H1 (cell line): ENCODE measurements around the gene DIPK1A. TPM values are rescaled to one million over a fixed set of nuclear protein-coding genes. Genes with fewer than 3 reads are reported as not detected.

ENCODE experiments used
- CTCF ChIA-PET: fragments of 300-600 bp; sonication (Branson Sonifier 250); formaldehyde crosslinking; loops from one replicate; lab custom pipeline; 2021; ENCODE audit not compliant: partially characterized antibody; lab: Charles Lee
- POLR2A ChIA-PET: fragments of 300-600 bp; sonication (Branson Sonifier 250); formaldehyde crosslinking; loops from one replicate; lab custom pipeline; 2021; ENCODE audit warnings: inconsistent platforms; ENCODE audit not compliant: partially characterized antibody; lab: Charles Lee
- DNase-seq, 2 experiments: peaks; one replicate each; pipeline versions ENCODE4 v3.0.0 to v3.0.0-alpha.2; 2010 to 2022; ENCODE audit warnings: low spot score in 2 of 2, low read depth in 1 of 2, mixed read lengths in 1 of 2
- FAIRE-seq: peaks from 2 replicates; lab custom pipeline; 2011; peaks lifted over from hg19 to GRCh38; lab: Jason Lieb, UNC
- H2AFZ ChIP-seq: 2 replicates; pipeline ENCODE4 v1.8.1; 2012; ENCODE audit warnings: low read length, inconsistent platforms
- H2AK5ac ChIP-seq: 2 replicates; pipeline ENCODE4 v1.6.1; 2013; ENCODE audit warnings: low read depth, low read length
- H2BK120ac ChIP-seq: replicated peaks from 2 replicates; pipeline ENCODE3; 2013; ENCODE audit warnings: low read depth, low read length, inconsistent platforms
- H2BK12ac ChIP-seq: 2 replicates; pipeline ENCODE4 v1.6.1; 2013; ENCODE audit warnings: low read depth, low read length
- H2BK15ac ChIP-seq: 2 replicates; pipeline ENCODE4 v1.6.1; 2013; ENCODE audit warnings: low read length
- H2BK20ac ChIP-seq: 2 replicates; pipeline ENCODE4 v1.6.1; 2013; ENCODE audit warnings: low read length
- H2BK5ac ChIP-seq: 2 replicates; pipeline ENCODE4 v1.6.1; 2013; ENCODE audit warnings: low read depth, low read length
- H3K14ac ChIP-seq: 2 replicates; pipeline ENCODE4 v1.6.1; 2013; ENCODE audit warnings: inconsistent platforms; ENCODE audit not compliant: insufficient read length
- H3K18ac ChIP-seq: 2 replicates; pipeline ENCODE4 v1.6.1; 2013; ENCODE audit warnings: low read length; ENCODE audit errors: extremely low read depth
- H3K23ac ChIP-seq: 2 replicates; pipeline ENCODE4 v1.6.1; 2013; ENCODE audit warnings: inconsistent platforms; ENCODE audit not compliant: insufficient read length
- H3K23me2 ChIP-seq: 2 replicates; pipeline ENCODE4 v1.6.1; 2013; ENCODE audit warnings: low read depth, low read length
- H3K27ac ChIP-seq: 2 replicates; pipeline ENCODE4 v1.6.1; 2011; ENCODE audit warnings: low read depth, low read length, inconsistent platforms
- H3K27me3 ChIP-seq, 4 experiments: replicated peaks in 1 of 4; 1 replicate in 1 of 4; 2 replicates in 3 of 4; pipeline versions ENCODE4 v1.6.1 to v1.8.1; 2011 to 2013; ENCODE audit warnings: low read length in 3 of 4, mild to moderate bottlenecking in 3 of 4, inconsistent platforms in 2 of 4, mixed read lengths in 2 of 4, moderate library complexity in 1 of 4; ENCODE audit not compliant: control insufficient read depth in 3 of 4, insufficient read depth in 3 of 4; ENCODE audit errors: extremely low read depth in 1 of 4
- H3K36me3 ChIP-seq, 4 experiments: 2 replicates each; pipeline versions ENCODE4 v1.6.1 to v1.8.1; 2011 to 2013; ENCODE audit warnings: mild to moderate bottlenecking in 4 of 4, low read length in 3 of 4, moderate library complexity in 2 of 4, control low read depth in 1 of 4, inconsistent platforms in 1 of 4; ENCODE audit not compliant: insufficient read depth in 4 of 4, control insufficient read depth in 2 of 4
- H3K4ac ChIP-seq: replicated peaks from 2 replicates; pipeline ENCODE3; 2013; ENCODE audit warnings: low read length, low read depth, mixed read lengths, inconsistent platforms; ENCODE audit not compliant: insufficient read length
- H3K4me1 ChIP-seq, 4 experiments: replicated peaks in 1 of 4; 1 replicate in 1 of 4; 2 replicates in 3 of 4; pipeline versions ENCODE4 v1.6.1 to v1.8.1; 2011 to 2013; ENCODE audit warnings: low read length in 3 of 4, inconsistent platforms in 2 of 4, mixed read lengths in 1 of 4; ENCODE audit not compliant: insufficient read depth in 4 of 4, control insufficient read depth in 3 of 4
- H3K4me2 ChIP-seq, 2 experiments: 2 replicates each; pipeline versions ENCODE4 v1.6.1 to v1.8.1; 2011 to 2013; ENCODE audit warnings: low read depth in 2 of 2, low read length in 2 of 2, control low read depth in 1 of 2, inconsistent platforms in 1 of 2, mild to moderate bottlenecking in 1 of 2; ENCODE audit not compliant: insufficient read depth in 1 of 2
- H3K4me3 ChIP-seq, 4 experiments: fragments of 200-600, 300-600 bp in 1 of 4; sonication (generic), shearing (Covaris generic), sonication (Bioruptor Twin) in 1 of 4; 2 replicates each; pipeline versions ENCODE4 v1.5.1 to v1.8.1; 2011 to 2016; ENCODE audit warnings: low read length in 4 of 4, low read depth in 3 of 4, control low read depth in 2 of 4, inconsistent platforms in 2 of 4, mild to moderate bottlenecking in 2 of 4, mixed read lengths in 1 of 4, moderate library complexity in 1 of 4; ENCODE audit not compliant: insufficient read depth in 2 of 4; ENCODE audit errors: extremely low read depth in 1 of 4
- H3K56ac ChIP-seq: replicated peaks from 2 replicates; pipeline ENCODE3; 2013; ENCODE audit warnings: low read depth, mild to moderate bottlenecking, mixed read lengths, low read length, inconsistent platforms; ENCODE audit not compliant: insufficient read length
- H3K79me1 ChIP-seq: 2 replicates; pipeline ENCODE4 v1.6.1; 2013; ENCODE audit warnings: low read depth, low read length, control low read depth
- H3K79me2 ChIP-seq, 2 experiments: 2 replicates each; pipeline versions ENCODE4 v1.6.1 to v1.8.1; 2012 to 2013; ENCODE audit warnings: low read length in 2 of 2, mild to moderate bottlenecking in 2 of 2, inconsistent platforms in 1 of 2; ENCODE audit not compliant: insufficient read depth in 2 of 2, control insufficient read depth in 1 of 2
- H3K9ac ChIP-seq, 4 experiments: replicated peaks in 1 of 4; 1 replicate in 1 of 4; 2 replicates in 3 of 4; pipeline versions ENCODE4 v1.6.1 to v1.8.1; 2011 to 2013; ENCODE audit warnings: low read depth in 3 of 4, low read length in 3 of 4, control low read depth in 2 of 4, mild to moderate bottlenecking in 2 of 4, moderate library complexity in 2 of 4, inconsistent platforms in 1 of 4; ENCODE audit errors: extremely low read depth in 1 of 4
- H3K9me3 ChIP-seq, 2 experiments: 2 replicates each; pipeline versions ENCODE4 v1.6.1 to v1.8.1; 2012 to 2013; ENCODE audit warnings: mild to moderate bottlenecking in 2 of 2, moderate library complexity in 2 of 2, control low read depth in 1 of 2, inconsistent platforms in 1 of 2, low read depth in 1 of 2, low read length in 1 of 2, mixed read lengths in 1 of 2; ENCODE audit not compliant: insufficient read depth in 2 of 2
- H4K20me1 ChIP-seq, 2 experiments: replicated peaks in 1 of 2; 2 replicates each; pipeline versions ENCODE3 to v1.8.1; 2011 to 2013; ENCODE audit warnings: inconsistent platforms in 2 of 2, low read length in 2 of 2, mild to moderate bottlenecking in 1 of 2; ENCODE audit not compliant: insufficient read depth in 2 of 2, control insufficient read depth in 1 of 2
- H4K5ac ChIP-seq: 2 replicates; pipeline ENCODE4 v1.6.1; 2013; ENCODE audit warnings: low read length, low read depth, mixed read lengths, inconsistent platforms; ENCODE audit not compliant: insufficient read length
- H4K8ac ChIP-seq: 2 replicates; pipeline ENCODE4 v1.8.0; 2013; ENCODE audit warnings: mild to moderate bottlenecking, moderate library complexity, low read length, inconsistent platforms; ENCODE audit not compliant: insufficient read depth; ENCODE audit errors: extremely low read depth
- H4K91ac ChIP-seq: replicated peaks from 2 replicates; pipeline ENCODE3; 2013; ENCODE audit warnings: low read length, mixed read lengths, inconsistent platforms; ENCODE audit not compliant: insufficient read length
- ATF3 ChIP-seq: IDR thresholded peaks from 2 replicates; pipeline ENCODE4 v1.6.1; 2011; ENCODE audit warnings: low read depth, mild to moderate bottlenecking, low read length; ENCODE audit not compliant: insufficient read depth
- CEBPB ChIP-seq: IDR thresholded peaks from 2 replicates; pipeline ENCODE4 v1.6.1; 2012; ENCODE audit warnings: low read depth, low read length
- EGR1 ChIP-seq: IDR thresholded peaks from 2 replicates; pipeline ENCODE4 v1.6.1; 2011; ENCODE audit warnings: low read depth, low read length, borderline replicate concordance
- JUN ChIP-seq: IDR thresholded peaks from 2 replicates; pipeline ENCODE4 v1.6.1; 2011; ENCODE audit warnings: low read depth, mild to moderate bottlenecking, improper control_type of control experiment, low read length
- SP4 ChIP-seq: IDR thresholded peaks from 2 replicates; pipeline ENCODE4 v1.6.1; 2012; ENCODE audit warnings: low read length, inconsistent platforms
- WGBS, 2 experiments: shearing (Covaris generic) in 1 of 2; methylation state at CpG; one replicate each; pipeline versions ENCODE4 v1.1.6 to v1.1.7; 2013 to 2015; ENCODE audit warnings: low lambda C conversion rate in 2 of 2, mixed read lengths in 2 of 2, inconsistent platforms in 1 of 2, low coverage in 1 of 2, missing lambda C conversion rate in 1 of 2; ENCODE audit not compliant: insufficient replicate concordance in 2 of 2, insufficient coverage in 1 of 2, insufficient read length in 1 of 2; ENCODE audit errors: extremely low coverage in 1 of 2, missing lambda C conversion rate in 1 of 2; 5-methylcytosine and 5-hydroxymethylcytosine counted together
- polyA plus RNA-seq, 7 experiments: library from polyadenylated mRNA; depleted of rRNA in 3 of 7; stranded (reverse) in 5 of 7; unstranded in 2 of 7; fragments of >200 nt in 5 of 7; fragments of 200-250 nt in 2 of 7; gene quantifications; 1 replicate in 5 of 7; 2 replicates in 1 of 7; 4 replicates in 1 of 7; pipeline versions ENCODE4 v1.2.1 to v1.2.3, GENCODE V29; 2011 to 2013; ENCODE audit warnings: missing spikeins in 2 of 7, mixed read lengths in 2 of 7
- total RNA-seq: library from RNA; stranded (reverse); fragmentation: NEBNext Ultra II Directional; extraction: Animal tissue kit (Norgen Biotek cat#: 25700); gene quantifications from 2 replicates; pipeline ENCODE4 v1.2.1, GENCODE V29; 2021

Gene DIPK1A
- total and polyA plus RNA-seq, 2 of the 8 experiments (the other 6 are each of a cell fraction or from before 2014, with no cell fraction given) = 2.5 to 5.0 TPM

- Histone ChIP-seq H3K4me2 (no peak overlapping the region), H3K23ac (no peak overlapping the region), H3K36me3 (no peaks in the 10 kb centered on the region), H3K23me2 (no peaks in the 10 kb centered on the region), H3K14ac (no peak overlapping the region), H2AK5ac (no peak overlapping the region), H3K9ac (no peak overlapping the region), H2BK15ac (no peak overlapping the region), H3K4ac (no peak overlapping the region), H3K9me3 (no peaks in the 10 kb centered on the region), H2BK120ac (no peak overlapping the region), H2BK20ac (no peak overlapping the region), H2BK5ac (no peak overlapping the region), H3K56ac (no peak overlapping the region), H4K20me1 (no peaks in the 10 kb centered on the region), H2BK12ac (no peak overlapping the region), H3K4me3 (no peak overlapping the region), H2AFZ (no peak overlapping the region), H4K91ac (no peak overlapping the region), H3K79me1 (no peaks in the 10 kb centered on the region), H3K4me1 (peaks cover 0 to 3% (median 2%) of the 10 kb centered on the region in 4 experiments; a peak in 3 of 7 replicates), H4K8ac (no peak overlapping the region), H3K27me3 (no peaks in the 10 kb centered on the region), H3K18ac (no peak overlapping the region), H3K27ac (no peak overlapping the region), H3K79me2 (no peaks in the 10 kb centered on the region), H4K5ac (no peak overlapping the region)
- TF ChIP-seq JUN = no peak
- no peak for TF ChIP-seq SP4
- TF ChIP-seq CEBPB = no peak
- no peak for TF ChIP-seq EGR1
- no peak for TF ChIP-seq ATF3
- POLR2A ChIA-PET = no interaction called here
- WGBS, 2 experiments = 82% methylated on average over 8 of the region's 8 CpGs; no CpG with 5 or more reads in 1 of the 2 experiments
- DNase-seq (no peak), FAIRE-seq (no peak)
- CTCF ChIA-PET = interaction anchor here (0.6 to 3.8 kb wide), 12 partner anchors 15 to 137 kb away, joined by 3 to 79 read pairs (median 10); partner anchors contain the start of gene DIPK1A
Observed at GRCh38 chr1:92995441-92996430, 34.5 kb upstream of the DIPK1A start.
